Breast epithelium (tissue), 4 donors: ENCODE results near the gene HOXD3. TPM values are rescaled to one million over a fixed set of nuclear protein-coding genes. Genes with fewer than 3 reads are reported as not detected.
A peak's percentile ranks its signal among the peaks of the same experiment; 100 is the strongest.

Source experiments
- DNase-seq, 2 donors: peaks; one replicate each; pipeline ENCODE4 v3.0.0-alpha.2; 2019; ENCODE audit warnings: low spot score in 2 of 2
- H3K27ac ChIP-seq, 2 donors: fragments of 200-600 bp; sonication (generic) in 1 of 2; one replicate each; pipeline ENCODE4 v1.5.1; 2016 to 2019; ENCODE audit warnings: mild to moderate bottlenecking in 1 of 2
- H3K27me3 ChIP-seq, 2 donors: fragments of 200-600 bp; sonication (generic) in 1 of 2; one replicate each; pipeline versions ENCODE4 v1.5.1 to v1.6.0; 2017 to 2019; ENCODE audit warnings: control low read depth in 1 of 2, mild to moderate bottlenecking in 1 of 2
- H3K36me3 ChIP-seq: fragments of 200-600 bp; one replicate; pipeline ENCODE4 v1.5.1; 2019
- H3K4me1 ChIP-seq, 2 donors: fragments of 200-600 bp; sonication (generic); one replicate each; pipeline ENCODE4 v1.5.1; 2016 to 2019; ENCODE audit warnings: control low read depth in 1 of 2
- H3K4me3 ChIP-seq, 3 donors: fragments of 200-600 bp; sonication (generic); 1 replicate in 2 of 3; 2 replicates in 1 of 3; pipeline ENCODE4 v1.5.1; 2016 to 2019; ENCODE audit warnings: mild to moderate bottlenecking in 3 of 3, moderate library complexity in 2 of 3
- H3K9me3 ChIP-seq, 2 donors: fragments of 200-600 bp; sonication (generic) in 1 of 2; one replicate each; pipeline ENCODE4 v1.5.1; 2016 to 2019; ENCODE audit warnings: control low read depth in 1 of 2
- CTCF ChIP-seq, 3 donors: fragments of 450-650 bp; IDR thresholded peaks; one replicate each; pipeline ENCODE4 v1.5.1; 2016 to 2017; ENCODE audit warnings: antibody characterized with exemption in 3 of 3, mild to moderate bottlenecking in 3 of 3, moderate library complexity in 3 of 3
- POLR2A ChIP-seq: fragments of 450-650 bp; IDR thresholded peaks from one replicate; pipeline ENCODE4 v1.6.1; 2016; ENCODE audit warnings: antibody characterized with exemption, mild to moderate bottlenecking, moderate library complexity
- POLR2AphosphoS5 ChIP-seq, 3 donors: sonication (generic); formaldehyde crosslinking; IDR thresholded peaks; one replicate each; pipeline ENCODE4 v1.6.1; 2017; ENCODE audit warnings: antibody characterized with exemption in 3 of 3
- intact Hi-C: fragments of 100-400 bp; cut with DNase I; formaldehyde crosslinking; loops from one replicate; pipeline ENCODE4 v1.15.1; 2023; ENCODE audit warnings: low total_unique reads
- total RNA-seq, 3 donors: library from RNA; depleted of rRNA; stranded (reverse); fragments of >200 nt; gene quantifications; one replicate each; pipeline ENCODE4 v1.1.0, GENCODE V29; 2016

The HOXD3 gene
- total RNA-seq, result 10 to 100 TPM in 1 of 3 donors, 1 to 10 TPM in 2; 4.2 to 14.4 (median 4.8) TPM

GRCh38 chr2:176156807-176157498 lies at the start of gene HOXD3:
Gene HOXD3, plus strand, starts transcription at chr2:176157307. Its CDS starts 11,808 bp downstream, at chr2:176169115.
- DNase-seq, result no peak
- no peak within 1 kb of the TSS for H3K27ac ChIP-seq
- no peaks in the 10 kb centered on the region for H3K9me3 ChIP-seq
- peak within 1 kb of the TSS in 2 of 3 donors; percentile 41 to 47 for H3K4me3 ChIP-seq
- intact Hi-C loops, result loop anchor here (10.0 kb wide), 1 partner anchor 388 kb away; no protein-coding TSS in a partner anchor
- TF ChIP-seq POLR2A (no peak), POLR2AphosphoS5 (IDR thresholded peaks at IDR 0.05) (no peak), CTCF (IDR thresholded peaks at IDR 0.05) (no peak)
- peaks cover 0 to 82% of the 10 kb centered on the region in 2 donors for H3K27me3 ChIP-seq
- no peaks in the 10 kb centered on the region for H3K36me3 ChIP-seq
- no peaks in the 10 kb centered on the region for H3K4me1 ChIP-seq

DNA sequence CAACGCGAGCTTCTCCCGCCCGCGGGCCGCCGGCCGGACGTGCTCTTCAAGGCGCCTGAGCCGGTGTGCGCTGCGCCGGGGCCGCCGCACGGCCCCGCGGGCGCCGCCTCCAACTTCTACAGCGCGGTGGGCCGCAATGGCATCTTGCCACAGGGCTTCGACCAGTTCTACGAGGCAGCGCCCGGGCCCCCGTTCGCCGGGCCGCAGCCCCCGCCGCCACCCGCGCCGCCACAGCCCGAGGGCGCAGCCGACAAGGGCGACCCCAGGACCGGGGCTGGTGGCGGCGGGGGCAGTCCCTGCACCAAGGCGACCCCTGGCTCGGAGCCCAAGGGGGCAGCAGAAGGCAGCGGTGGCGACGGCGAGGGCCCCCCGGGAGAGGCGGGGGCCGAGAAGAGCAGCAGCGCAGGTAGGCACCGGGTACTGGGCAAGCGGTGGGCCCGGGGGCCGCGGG lies 49.4 kb upstream of the HOXD3 start:
- peaks cover 0 to 4% of the 10 kb centered on the region in 2 donors for H3K4me1 ChIP-seq

GRCh38 chr2:176109192-176109901 lies 47.8 kb upstream of the HOXD3 start:
- no peak for DNase-seq
- intact Hi-C loops, result no loop called here
- TF ChIP-seq POLR2AphosphoS5 (IDR thresholded peaks at IDR 0.05) (no peak), CTCF (IDR thresholded peaks at IDR 0.05) (no peak), POLR2A (no peak)
- peaks cover 27 to 98% of the 10 kb centered on the region in 2 donors for H3K27me3 ChIP-seq
- H3K27ac ChIP-seq, result no peak overlapping the region
- peak overlapping the region in 1 of 3 donors; percentile 68 for H3K4me3 ChIP-seq
- no peaks in the 10 kb centered on the region for H3K9me3 ChIP-seq
- no peaks in the 10 kb centered on the region for H3K36me3 ChIP-seq
- H3K4me1 ChIP-seq, result peaks cover 0 to 4% of the 10 kb centered on the region in 2 donors

More for the DNA sequence above, 49.4 kb upstream of the HOXD3 start:
- no peaks in the 10 kb centered on the region for H3K9me3 ChIP-seq
- peak overlapping the region in 2 of 3 donors; percentile 26 to 68 for H3K4me3 ChIP-seq
- no peaks in the 10 kb centered on the region for H3K36me3 ChIP-seq
- peaks cover 30 to 98% of the 10 kb centered on the region in 2 donors for H3K27me3 ChIP-seq
- no peak overlapping the region for H3K27ac ChIP-seq
- intact Hi-C loops, result no loop called here
- peak in 1 of 2 donors; percentile 47 for DNase-seq
- TF ChIP-seq CTCF (IDR thresholded peaks at IDR 0.05), result no peak
- no peak for TF ChIP-seq POLR2A
- no peak for TF ChIP-seq POLR2AphosphoS5 (IDR thresholded peaks at IDR 0.05)

DNA sequence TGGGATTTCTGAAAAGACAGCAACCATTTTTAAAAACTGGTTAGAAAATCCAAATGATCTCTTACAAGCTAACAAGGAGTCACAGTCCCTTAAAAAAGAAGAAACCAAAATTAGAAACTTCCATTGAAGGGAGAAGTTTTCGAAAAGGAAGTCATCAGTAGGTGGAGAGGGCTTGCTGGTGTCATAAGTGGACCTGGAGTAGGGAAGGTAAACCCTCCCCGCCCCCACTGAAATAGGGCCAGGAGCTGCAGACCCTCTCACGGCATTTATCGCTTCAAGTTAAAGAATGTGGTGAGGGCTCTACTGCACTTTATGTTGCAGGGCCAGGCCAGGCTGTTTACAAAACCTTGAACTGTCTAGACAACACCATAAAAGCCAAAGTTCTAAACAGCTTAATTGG lies 47.2 kb upstream of the HOXD3 start:
- Histone ChIP-seq H3K4me1 (peaks cover 0 to under 1% of the 10 kb centered on the region in 2 donors), H3K27ac (no peak overlapping the region), H3K4me3 (no peak overlapping the region), H3K27me3 (peaks cover 22 to 98% of the 10 kb centered on the region in 2 donors), H3K9me3 (no peaks in the 10 kb centered on the region), H3K36me3 (no peaks in the 10 kb centered on the region)
- intact Hi-C loops, result no loop called here
- TF ChIP-seq POLR2AphosphoS5 (IDR thresholded peaks at IDR 0.05) (no peak), POLR2A (no peak), CTCF (IDR thresholded peaks at IDR 0.05) (no peak)
- DNase-seq, result no peak
